Fibroblast of lung (primary cell): Measurements from ENCODE around the gene USH1G.

Source experiments
- EZH2 ChIP-seq: IDR thresholded peaks from 2 replicates; pipeline ENCODE4 v1.5.1; 2012; ENCODE audit warnings: low read length, control low read depth, mild to moderate bottlenecking; ENCODE audit errors: missing control alignments
- TF ChIP-seq, protein P1 (sequence below), 2 donors: IDR thresholded peaks in 1 of 2; conservative IDR thresholded peaks in 1 of 2; 1 replicate in 1 of 2; 2 replicates in 1 of 2; pipeline ENCODE4 v1.5.1; 2011 to 2012; ENCODE audit warnings: low read length in 2 of 2, control low read depth in 1 of 2, inconsistent platforms in 1 of 2, low read depth in 1 of 2, mild to moderate bottlenecking in 1 of 2

DNA sequence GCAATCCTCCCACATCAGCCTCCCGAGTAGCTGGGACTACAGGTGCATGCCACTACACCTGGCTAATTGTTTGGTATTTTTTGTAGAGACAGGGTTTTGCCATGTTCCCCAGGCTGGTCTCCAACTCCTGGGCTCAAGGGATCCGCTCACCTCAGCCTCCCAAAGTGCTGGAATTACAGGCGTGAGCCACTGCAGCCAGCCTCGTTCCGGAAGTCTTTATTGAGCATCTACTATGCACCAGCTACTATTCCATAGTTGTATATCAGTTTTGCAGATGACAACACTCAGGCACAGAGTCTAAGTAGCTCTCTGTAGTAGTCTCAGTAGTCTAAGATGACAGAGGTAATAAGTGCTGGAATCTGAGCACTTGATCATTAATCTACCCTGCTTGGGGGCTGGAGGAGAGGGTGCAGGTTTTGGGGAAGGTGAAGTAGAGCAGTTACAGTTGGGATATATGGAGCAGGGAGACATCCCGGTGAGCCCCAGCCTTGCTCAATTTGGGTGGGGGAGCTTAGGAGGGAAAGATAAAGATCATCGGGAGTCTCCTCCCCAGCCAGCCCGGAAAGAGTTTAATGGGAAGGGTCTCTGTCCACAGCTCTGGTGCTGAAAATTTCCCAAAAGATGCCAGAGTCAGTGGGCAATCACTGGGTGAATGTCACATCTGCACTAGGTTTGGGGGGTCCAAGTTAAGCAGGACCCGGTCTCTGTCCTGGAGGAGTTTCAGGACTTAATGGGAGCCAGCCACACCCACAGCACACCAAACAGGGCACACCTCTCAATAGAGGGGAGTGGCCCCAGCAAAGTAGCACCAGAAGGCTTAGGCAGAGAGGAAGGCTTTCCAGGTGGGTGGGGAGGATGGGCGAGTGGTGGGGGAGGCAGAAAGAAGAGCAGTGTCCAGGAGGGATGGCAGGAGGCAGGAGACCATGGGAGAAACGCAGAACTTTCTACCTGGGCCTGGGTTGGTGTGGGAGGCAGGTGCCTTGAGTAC, 14.3 kb upstream of the USH1G start:
- TF ChIP-seq, protein P1, sequence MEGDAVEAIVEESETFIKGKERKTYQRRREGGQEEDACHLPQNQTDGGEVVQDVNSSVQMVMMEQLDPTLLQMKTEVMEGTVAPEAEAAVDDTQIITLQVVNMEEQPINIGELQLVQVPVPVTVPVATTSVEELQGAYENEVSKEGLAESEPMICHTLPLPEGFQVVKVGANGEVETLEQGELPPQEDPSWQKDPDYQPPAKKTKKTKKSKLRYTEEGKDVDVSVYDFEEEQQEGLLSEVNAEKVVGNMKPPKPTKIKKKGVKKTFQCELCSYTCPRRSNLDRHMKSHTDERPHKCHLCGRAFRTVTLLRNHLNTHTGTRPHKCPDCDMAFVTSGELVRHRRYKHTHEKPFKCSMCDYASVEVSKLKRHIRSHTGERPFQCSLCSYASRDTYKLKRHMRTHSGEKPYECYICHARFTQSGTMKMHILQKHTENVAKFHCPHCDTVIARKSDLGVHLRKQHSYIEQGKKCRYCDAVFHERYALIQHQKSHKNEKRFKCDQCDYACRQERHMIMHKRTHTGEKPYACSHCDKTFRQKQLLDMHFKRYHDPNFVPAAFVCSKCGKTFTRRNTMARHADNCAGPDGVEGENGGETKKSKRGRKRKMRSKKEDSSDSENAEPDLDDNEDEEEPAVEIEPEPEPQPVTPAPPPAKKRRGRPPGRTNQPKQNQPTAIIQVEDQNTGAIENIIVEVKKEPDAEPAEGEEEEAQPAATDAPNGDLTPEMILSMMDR (conservative IDR thresholded peaks at IDR 0.05 in 1 of 2, IDR thresholded peaks at IDR 0.05 in 1 of 2; ENCODE audit: low read depth in 1 of 2, low read length in 2 of 2): no peak
- TF ChIP-seq EZH2: peak; percentile 1
